Neural progenitor cell (in vitro differentiated cells): ENCODE measurements around the gene ADTRP. TPM values are rescaled to one million over a fixed set of nuclear protein-coding genes. Genes with fewer than 3 reads are reported as not detected.
A peak's percentile ranks its signal among the peaks of the same experiment; 100 is the strongest.

ENCODE experiments used
- DNase-seq: peaks from one replicate; pipeline ENCODE4 v3.0.0-alpha.2; 2016; ENCODE audit warnings: low spot score
- H2AFZ ChIP-seq: fragments of 200-600 bp; sonication (generic); replicated peaks from 2 replicates; pipeline ENCODE4 v1.6.1; 2016; ENCODE audit warnings: antibody characterized with exemption
- H3F3A ChIP-seq: fragments of 200-600 bp; sonication (generic); 2 replicates; pipeline ENCODE4 v1.6.1; 2016; ENCODE audit warnings: antibody characterized with exemption, low read depth
- H3K27ac ChIP-seq: fragments of 200-600 bp; sonication (generic); 2 replicates; pipeline ENCODE4 v1.5.1; 2016; ENCODE audit warnings: mild to moderate bottlenecking
- H3K27me3 ChIP-seq: fragments of 200-600 bp; sonication (generic); 2 replicates; pipeline ENCODE4 v1.6.1; 2016; ENCODE audit warnings: mild to moderate bottlenecking, moderate library complexity
- H3K36me3 ChIP-seq: fragments of 200-600 bp; sonication (generic); 2 replicates; pipeline ENCODE4 v1.5.1; 2016
- H3K4me1 ChIP-seq: fragments of 200-600 bp; sonication (generic); 2 replicates; pipeline ENCODE4 v1.6.1; 2016; ENCODE audit warnings: mixed run types
- H3K4me2 ChIP-seq: fragments of 200-600 bp; sonication (generic); 2 replicates; pipeline ENCODE4 v1.6.1; 2016
- H3K4me3 ChIP-seq: fragments of 200-600 bp; sonication (generic); 2 replicates; pipeline ENCODE4 v1.5.1; 2016
- H3K79me2 ChIP-seq: fragments of 200-600 bp; sonication (generic); 2 replicates; pipeline ENCODE4 v1.6.1; 2016; ENCODE audit warnings: low read depth
- H3K9ac ChIP-seq: fragments of 200-600 bp; sonication (generic); 2 replicates; pipeline ENCODE4 v1.6.1; 2016
- H3K9me3 ChIP-seq: fragments of 200-600 bp; sonication (generic); 2 replicates; pipeline ENCODE4 v1.5.1; 2016; ENCODE audit warnings: low read depth
- H4K20me1 ChIP-seq: fragments of 200-600 bp; sonication (generic); 2 replicates; pipeline ENCODE4 v1.6.1; 2016; ENCODE audit warnings: low read depth
- H3K27ac Mint-ChIP-seq: 3 replicates; pipeline ENCODE4 v1.8.0; 2021; ENCODE audit warnings: mixed read lengths
- H3K27me3 Mint-ChIP-seq: 2 replicates; pipeline ENCODE4 v1.8.0; 2022; ENCODE audit warnings: low read depth, mild to moderate bottlenecking, inconsistent platforms, moderate library complexity, mixed read lengths; ENCODE audit not compliant: insufficient read depth
- H3K36me3 Mint-ChIP-seq: 3 replicates; pipeline ENCODE4 v1.8.0; 2021; ENCODE audit warnings: mixed read lengths
- H3K4me1 Mint-ChIP-seq: 3 replicates; pipeline ENCODE4 v1.8.0; 2021; ENCODE audit warnings: mixed read lengths
- H3K4me3 Mint-ChIP-seq: 3 replicates; pipeline ENCODE4 v1.8.0; 2021; ENCODE audit warnings: mild to moderate bottlenecking, moderate library complexity, mixed read lengths
- H3K9me3 Mint-ChIP-seq: 3 replicates; pipeline ENCODE4 v1.8.0; 2020; ENCODE audit warnings: mixed read lengths
- EZH2 ChIP-seq: fragments of 200-600 bp; sonication (generic); IDR thresholded peaks from 2 replicates; pipeline ENCODE4 v1.6.1; 2017; ENCODE audit warnings: antibody characterized with exemption, mild to moderate bottlenecking, moderate library complexity
- EZH2phosphoT487 ChIP-seq: fragments of 200-600 bp; sonication (generic); IDR thresholded peaks from 2 replicates; pipeline ENCODE4 v1.6.1; 2017; ENCODE audit warnings: antibody characterized with exemption
- total RNA-seq: library from RNA; depleted of rRNA; stranded (reverse); fragments of >200 nt; gene quantifications from 2 replicates; pipeline ENCODE4 v1.2.3, GENCODE V29; 2015; ENCODE audit warnings: low replicate concordance
- TF ChIP-seq, protein P1 (sequence below): fragments of 200-600 bp; sonication (generic); IDR thresholded peaks from 2 replicates; pipeline ENCODE4 v1.5.1; 2017; ENCODE audit warnings: antibody characterized with exemption, mild to moderate bottlenecking

ADTRP gene
- total RNA-seq, 1 donor from 2014 or later = not detected

DNA sequence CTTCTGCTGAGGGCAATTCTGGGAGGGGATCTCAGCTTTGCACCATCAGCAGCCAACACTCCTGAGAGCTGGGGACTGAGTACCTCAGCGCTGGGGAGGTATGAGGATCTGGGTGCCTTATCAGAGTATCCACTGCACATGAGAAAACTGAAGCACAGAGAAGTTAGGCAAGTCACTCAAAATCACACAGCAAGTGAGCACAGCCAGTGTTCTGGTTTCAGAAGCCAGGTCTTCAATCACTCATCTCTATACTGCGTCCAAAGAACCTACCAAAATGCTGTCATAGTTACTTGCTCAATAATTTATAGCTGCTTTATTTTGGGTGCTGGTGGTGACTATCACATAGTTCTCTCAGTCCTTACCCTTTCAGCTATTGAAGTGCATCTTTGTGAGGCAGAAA, 5.0 kb downstream of the ADTRP start:
- no peak overlapping the region for H3K4me3 Mint-ChIP-seq
- TF ChIP-seq EZH2 (no peak), EZH2phosphoT487 (no peak)
- TF ChIP-seq, protein P1, sequence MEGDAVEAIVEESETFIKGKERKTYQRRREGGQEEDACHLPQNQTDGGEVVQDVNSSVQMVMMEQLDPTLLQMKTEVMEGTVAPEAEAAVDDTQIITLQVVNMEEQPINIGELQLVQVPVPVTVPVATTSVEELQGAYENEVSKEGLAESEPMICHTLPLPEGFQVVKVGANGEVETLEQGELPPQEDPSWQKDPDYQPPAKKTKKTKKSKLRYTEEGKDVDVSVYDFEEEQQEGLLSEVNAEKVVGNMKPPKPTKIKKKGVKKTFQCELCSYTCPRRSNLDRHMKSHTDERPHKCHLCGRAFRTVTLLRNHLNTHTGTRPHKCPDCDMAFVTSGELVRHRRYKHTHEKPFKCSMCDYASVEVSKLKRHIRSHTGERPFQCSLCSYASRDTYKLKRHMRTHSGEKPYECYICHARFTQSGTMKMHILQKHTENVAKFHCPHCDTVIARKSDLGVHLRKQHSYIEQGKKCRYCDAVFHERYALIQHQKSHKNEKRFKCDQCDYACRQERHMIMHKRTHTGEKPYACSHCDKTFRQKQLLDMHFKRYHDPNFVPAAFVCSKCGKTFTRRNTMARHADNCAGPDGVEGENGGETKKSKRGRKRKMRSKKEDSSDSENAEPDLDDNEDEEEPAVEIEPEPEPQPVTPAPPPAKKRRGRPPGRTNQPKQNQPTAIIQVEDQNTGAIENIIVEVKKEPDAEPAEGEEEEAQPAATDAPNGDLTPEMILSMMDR = no peak
- H3K9ac ChIP-seq = no peak overlapping the region
- no peaks in the 10 kb centered on the region for H3K79me2 ChIP-seq
- H2AFZ ChIP-seq = no peak overlapping the region
- peaks cover 3% of the 10 kb centered on the region for H3K9me3 Mint-ChIP-seq
- H3K4me1 Mint-ChIP-seq = peaks cover 30% of the 10 kb centered on the region
- H3K9me3 ChIP-seq = no peaks in the 10 kb centered on the region
- H3K4me3 ChIP-seq = no peak overlapping the region
- H3K27me3 Mint-ChIP-seq = peaks cover 9% of the 10 kb centered on the region
- no peaks in the 10 kb centered on the region for H3F3A ChIP-seq
- H3K4me2 ChIP-seq = no peak overlapping the region
- no peaks in the 10 kb centered on the region for H3K27me3 ChIP-seq
- no peak overlapping the region for H3K27ac ChIP-seq
- H3K27ac Mint-ChIP-seq = no peak overlapping the region
- no peaks in the 10 kb centered on the region for H3K36me3 Mint-ChIP-seq
- no peaks in the 10 kb centered on the region for H3K36me3 ChIP-seq
- no peaks in the 10 kb centered on the region for H4K20me1 ChIP-seq
- peaks cover 22% of the 10 kb centered on the region for H3K4me1 ChIP-seq
- no peak for DNase-seq

DNA sequence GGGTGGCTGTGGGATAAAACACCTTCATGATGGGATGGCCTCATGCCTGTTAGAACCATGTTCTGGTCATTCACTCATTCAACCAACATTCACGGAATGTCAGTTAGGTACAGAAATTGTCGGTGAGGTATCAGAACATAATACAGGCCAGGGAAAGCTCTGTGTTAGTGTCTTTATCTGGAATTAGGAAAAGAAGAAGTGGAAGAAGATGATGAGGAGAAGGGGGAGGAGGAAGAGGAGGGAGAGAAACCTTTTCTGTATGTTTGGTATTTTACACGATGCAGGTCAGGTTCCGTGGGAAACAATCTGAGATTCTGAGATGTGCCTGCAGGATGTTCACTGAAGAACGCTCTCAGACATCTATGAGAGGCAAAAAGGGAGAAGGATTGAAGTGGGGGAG, 5.6 kb downstream of the ADTRP start:
- no peaks in the 10 kb centered on the region for H4K20me1 ChIP-seq
- no peak overlapping the region for H3K4me3 ChIP-seq
- H3K9ac ChIP-seq = no peak overlapping the region
- Mint-ChIP-seq H3K36me3 (peaks cover 2% of the 10 kb centered on the region), H3K27ac (no peak overlapping the region), H3K4me3 (no peak overlapping the region), H3K9me3 (peaks cover 5% of the 10 kb centered on the region), H3K4me1 (peaks cover 24% of the 10 kb centered on the region), H3K27me3 (peaks cover 11% of the 10 kb centered on the region)
- DNase-seq = no peak
- TF ChIP-seq, protein P1 = no peak
- TF ChIP-seq EZH2phosphoT487 (no peak), EZH2 (no peak)
- peaks cover 17% of the 10 kb centered on the region for H3K4me1 ChIP-seq
- H3K9me3 ChIP-seq = no peaks in the 10 kb centered on the region
- no peak overlapping the region for H3K4me2 ChIP-seq
- H3K79me2 ChIP-seq = no peaks in the 10 kb centered on the region
- no peaks in the 10 kb centered on the region for H3K36me3 ChIP-seq
- no peak overlapping the region for H3K27ac ChIP-seq
- H2AFZ ChIP-seq = no peak overlapping the region
- no peaks in the 10 kb centered on the region for H3F3A ChIP-seq
- H3K27me3 ChIP-seq = no peaks in the 10 kb centered on the region

- H3K36me3 Mint-ChIP-seq = peaks cover 2% of the 10 kb centered on the region
- no peak for DNase-seq
- no peak overlapping the region for H3K4me3 ChIP-seq
- H3K27ac Mint-ChIP-seq = peak overlapping the region; percentile 0
- H3K9ac ChIP-seq = no peak overlapping the region
- no peaks in the 10 kb centered on the region for H3K79me2 ChIP-seq
- H3K4me1 Mint-ChIP-seq = peaks cover 19% of the 10 kb centered on the region
- peaks cover 5% of the 10 kb centered on the region for H3K9me3 Mint-ChIP-seq
- H3K27me3 ChIP-seq = no peaks in the 10 kb centered on the region
- H3K4me2 ChIP-seq = no peak overlapping the region
- no peaks in the 10 kb centered on the region for H4K20me1 ChIP-seq
- TF ChIP-seq EZH2phosphoT487 (no peak), EZH2 (no peak)
- TF ChIP-seq, protein P1 = no peak
- no peaks in the 10 kb centered on the region for H3K9me3 ChIP-seq
- H3K4me1 ChIP-seq = peaks cover 13% of the 10 kb centered on the region
- H3K36me3 ChIP-seq = no peaks in the 10 kb centered on the region
- peak overlapping the region; percentile 11 for H2AFZ ChIP-seq
- H3K27me3 Mint-ChIP-seq = peaks cover 11% of the 10 kb centered on the region
- H3F3A ChIP-seq = no peaks in the 10 kb centered on the region
- no peak overlapping the region for H3K27ac ChIP-seq
- no peak overlapping the region for H3K4me3 Mint-ChIP-seq
Observed at GRCh38 chr6:11772109-11772825, 6.3 kb downstream of the ADTRP start.
